ENCODE data around the gene ACVRL1.
"Not testable (repeated sequence)": the region's sequence is repeated elsewhere in the genome, so short reads cannot be mapped to it uniquely, and the experiment has no call there.

Gene ACVRL1

GRCh38 chr12:51874000-51874399 is 33.3 kb upstream of the ACVRL1 start:
- no peak for DNase-seq (ENCODE audit: low spot score)

GRCh38 chr12:51874486-51874885 is 32.8 kb upstream of the ACVRL1 start:
- no peak for DNase-seq (ENCODE audit: low spot score)

GRCh38 chr12:51879102-51879501 is 28.2 kb upstream of the ACVRL1 start:
- no peak for DNase-seq (ENCODE audit: low spot score)

GRCh38 chr12:51883295-51883694 is 24.0 kb upstream of the ACVRL1 start:
- no peak for DNase-seq (ENCODE audit: low spot score)

GRCh38 chr12:51883998-51884675 is 23.2 kb upstream of the ACVRL1 start:
- DNase-seq (ENCODE audit: low spot score), result no peak

- DNase-seq (ENCODE audit: low spot score), result no peak
Observed at GRCh38 chr12:51884676-51885229, 22.6 kb upstream of the ACVRL1 start.

GRCh38 chr12:51885294-51886020 is 21.8 kb upstream of the ACVRL1 start:
- not testable (repeated sequence) for DNase-seq (ENCODE audit: low spot score)

GRCh38 chr12:51886021-51886710 is 21.1 kb upstream of the ACVRL1 start:
- no peak for DNase-seq (ENCODE audit: low spot score)

GRCh38 chr12:51887476-51888315 is 19.6 kb upstream of the ACVRL1 start, which contains the start of gene ANKRD33:
Gene ANKRD33 (plus strand): TSS chr12:51888103. CDS start chr12:51888187, 84 bp downstream.
- DNase-seq (ENCODE audit: low spot score), result no peak

- DNase-seq (ENCODE audit: low spot score), result no peak
Observed at GRCh38 chr12:51888316-51889215, 18.7 kb upstream of the ACVRL1 start.

GRCh38 chr12:51889216-51890132 is 17.8 kb upstream of the ACVRL1 start:
- DNase-seq (ENCODE audit: low spot score), result no peak

GRCh38 chr12:51890133-51890464 is 17.2 kb upstream of the ACVRL1 start:
- DNase-seq (ENCODE audit: low spot score), result no peak

- DNase-seq (ENCODE audit: low spot score), result no peak
Observed at GRCh38 chr12:51890511-51891171, 16.7 kb upstream of the ACVRL1 start.

- no peak for DNase-seq (ENCODE audit: low spot score)
Observed at GRCh38 chr12:51891843-51892242, 15.5 kb upstream of the ACVRL1 start.

- no peak for DNase-seq (ENCODE audit: low spot score)
Observed at GRCh38 chr12:51893786-51894185, 13.5 kb upstream of the ACVRL1 start.

- DNase-seq (ENCODE audit: low spot score), result no peak
Observed at GRCh38 chr12:51895378-51896135, 11.7 kb upstream of the ACVRL1 start.

- DNase-seq (ENCODE audit: low spot score), result no peak
Observed at GRCh38 chr12:51896236-51896635, 11.1 kb upstream of the ACVRL1 start.

- DNase-seq (ENCODE audit: low spot score), result no peak
Observed at GRCh38 chr12:51897181-51897580, 10.1 kb upstream of the ACVRL1 start.

Data from HuH-7.5 (cell line).